Measurements from ENCODE around the gene SLX4IP. TPM values are rescaled to one million over a fixed set of nuclear protein-coding genes. Genes with fewer than 3 reads are reported as not detected.

Gene SLX4IP
- total and polyA plus RNA-seq, 2 of the 13 experiments (the other 11 are each of a cell fraction or from before 2014, with no cell fraction given): 3.6 to 7.3 TPM

DNA sequence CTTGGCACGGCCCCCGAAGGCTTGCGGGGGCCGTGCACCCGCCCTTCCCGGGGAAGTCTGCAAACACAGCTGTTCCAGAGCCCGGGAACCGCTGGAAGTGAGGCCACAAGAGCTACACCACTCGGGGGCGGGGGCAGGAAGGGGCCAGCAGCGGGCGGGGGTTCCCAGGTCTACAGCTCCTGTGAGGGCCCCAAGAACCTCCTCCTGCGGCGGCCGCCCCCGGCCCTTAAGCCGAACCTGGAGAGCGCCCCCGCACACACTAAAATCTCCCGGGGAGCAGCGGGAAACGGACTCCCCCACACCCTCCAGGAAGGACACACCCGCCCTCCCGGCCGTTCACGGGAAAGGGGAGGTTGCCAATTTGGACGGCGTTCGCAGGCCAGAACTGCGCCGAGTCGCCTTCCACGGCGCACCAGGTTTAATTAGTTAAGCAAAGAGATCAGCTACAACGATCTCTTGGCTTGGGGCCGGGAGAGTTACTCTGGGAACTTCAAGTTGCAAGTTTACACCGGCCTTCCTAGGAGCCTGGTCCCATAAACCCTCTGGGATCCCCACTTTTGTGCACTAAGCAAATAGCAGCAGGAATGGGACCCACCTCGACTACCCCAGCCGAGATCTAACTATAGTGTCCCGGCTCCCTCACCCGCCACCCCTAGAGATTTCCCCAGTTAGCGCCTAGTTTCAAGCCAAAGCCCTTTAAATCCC, 237.0 kb downstream of the SLX4IP start (continued):
- TF ChIP-seq MED13 (CRISPR knock-in tag; IDR thresholded peaks at IDR 0.05) (no peak; the same call in none of the 2 replicates), MYNN (CRISPR knock-in tag; IDR thresholded peaks at IDR 0.05; ENCODE audit: low read depth) (no peak), ZNF556 (CRISPR knock-in tag; IDR thresholded peaks at IDR 0.05; ENCODE audit: borderline replicate concordance) (no peak), ATF3 (CRISPR knock-in tag; IDR thresholded peaks at IDR 0.05) (no peak; the same call in 1 of the 2 replicates), ZNF160 (CRISPR knock-in tag; IDR thresholded peaks at IDR 0.05) (no peak), POLR2G (IDR thresholded peaks at IDR 0.05; ENCODE audit: low read depth, low read length) (no peak; the same call in 1 of the 2 replicates), ZNF746 (CRISPR knock-in tag; IDR thresholded peaks at IDR 0.05) (peak; percentile 36; the same call in 1 of the 2 replicates), ZNF235 (CRISPR knock-in tag; IDR thresholded peaks at IDR 0.05; ENCODE audit: borderline replicate concordance) (no peak), PRPF4 (IDR thresholded peaks at IDR 0.05; ENCODE audit: low read depth, low read length, poor library complexity, severe bottlenecking) (no peak), SSRP1 (CRISPR knock-in tag; IDR thresholded peaks at IDR 0.05) (no peak; the same call in 1 of the 2 replicates), KMT2A (CRISPR knock-in tag; IDR thresholded peaks at IDR 0.05) (no peak), ZKSCAN1 (IDR thresholded peaks at IDR 0.05; ENCODE audit: low read length) (no peak), NONO (IDR thresholded peaks at IDR 0.05) (no peak), NONO (CRISPR knock-in tag; conservative IDR thresholded peaks at IDR 0.05) (no peak), RFX1 (IDR thresholded peaks at IDR 0.05) (no peak), AGO1 (IDR thresholded peaks at IDR 0.05; ENCODE audit: low read depth, low read length, poor library complexity, severe bottlenecking) (peak; percentile 41), ETV5 (CRISPR knock-in tag; IDR thresholded peaks at IDR 0.05; ENCODE audit: borderline replicate concordance) (no peak; the same call in 1 of the 2 replicates), MATR3 (CRISPR knock-in tag; IDR thresholded peaks at IDR 0.05) (no peak), ERF (CRISPR knock-in tag; IDR thresholded peaks at IDR 0.05) (no peak), RAD21 (CRISPR knock-in tag; IDR thresholded peaks at IDR 0.05) (no peak)
- TF ChIP-seq, protein P1, sequence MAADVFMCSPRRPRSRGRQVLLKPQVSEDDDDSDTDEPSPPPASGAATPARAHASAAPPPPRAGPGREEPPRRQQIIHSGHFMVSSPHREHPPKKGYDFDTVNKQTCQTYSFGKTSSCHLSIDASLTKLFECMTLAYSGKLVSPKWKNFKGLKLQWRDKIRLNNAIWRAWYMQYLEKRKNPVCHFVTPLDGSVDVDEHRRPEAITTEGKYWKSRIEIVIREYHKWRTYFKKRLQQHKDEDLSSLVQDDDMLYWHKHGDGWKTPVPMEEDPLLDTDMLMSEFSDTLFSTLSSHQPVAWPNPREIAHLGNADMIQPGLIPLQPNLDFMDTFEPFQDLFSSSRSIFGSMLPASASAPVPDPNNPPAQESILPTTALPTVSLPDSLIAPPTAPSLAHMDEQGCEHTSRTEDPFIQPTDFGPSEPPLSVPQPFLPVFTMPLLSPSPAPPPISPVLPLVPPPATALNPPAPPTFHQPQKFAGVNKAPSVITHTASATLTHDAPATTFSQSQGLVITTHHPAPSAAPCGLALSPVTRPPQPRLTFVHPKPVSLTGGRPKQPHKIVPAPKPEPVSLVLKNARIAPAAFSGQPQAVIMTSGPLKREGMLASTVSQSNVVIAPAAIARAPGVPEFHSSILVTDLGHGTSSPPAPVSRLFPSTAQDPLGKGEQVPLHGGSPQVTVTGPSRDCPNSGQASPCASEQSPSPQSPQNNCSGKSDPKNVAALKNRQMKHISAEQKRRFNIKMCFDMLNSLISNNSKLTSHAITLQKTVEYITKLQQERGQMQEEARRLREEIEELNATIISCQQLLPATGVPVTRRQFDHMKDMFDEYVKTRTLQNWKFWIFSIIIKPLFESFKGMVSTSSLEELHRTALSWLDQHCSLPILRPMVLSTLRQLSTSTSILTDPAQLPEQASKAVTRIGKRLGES (CRISPR knock-in tag; IDR thresholded peaks at IDR 0.05; ENCODE audit: borderline replicate concordance): no peak
- TF ChIP-seq, protein P2, sequence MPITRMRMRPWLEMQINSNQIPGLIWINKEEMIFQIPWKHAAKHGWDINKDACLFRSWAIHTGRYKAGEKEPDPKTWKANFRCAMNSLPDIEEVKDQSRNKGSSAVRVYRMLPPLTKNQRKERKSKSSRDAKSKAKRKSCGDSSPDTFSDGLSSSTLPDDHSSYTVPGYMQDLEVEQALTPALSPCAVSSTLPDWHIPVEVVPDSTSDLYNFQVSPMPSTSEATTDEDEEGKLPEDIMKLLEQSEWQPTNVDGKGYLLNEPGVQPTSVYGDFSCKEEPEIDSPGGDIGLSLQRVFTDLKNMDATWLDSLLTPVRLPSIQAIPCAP (CRISPR knock-in tag; IDR thresholded peaks at IDR 0.05; ENCODE audit: low read depth): no peak
- TF ChIP-seq, protein P3, sequence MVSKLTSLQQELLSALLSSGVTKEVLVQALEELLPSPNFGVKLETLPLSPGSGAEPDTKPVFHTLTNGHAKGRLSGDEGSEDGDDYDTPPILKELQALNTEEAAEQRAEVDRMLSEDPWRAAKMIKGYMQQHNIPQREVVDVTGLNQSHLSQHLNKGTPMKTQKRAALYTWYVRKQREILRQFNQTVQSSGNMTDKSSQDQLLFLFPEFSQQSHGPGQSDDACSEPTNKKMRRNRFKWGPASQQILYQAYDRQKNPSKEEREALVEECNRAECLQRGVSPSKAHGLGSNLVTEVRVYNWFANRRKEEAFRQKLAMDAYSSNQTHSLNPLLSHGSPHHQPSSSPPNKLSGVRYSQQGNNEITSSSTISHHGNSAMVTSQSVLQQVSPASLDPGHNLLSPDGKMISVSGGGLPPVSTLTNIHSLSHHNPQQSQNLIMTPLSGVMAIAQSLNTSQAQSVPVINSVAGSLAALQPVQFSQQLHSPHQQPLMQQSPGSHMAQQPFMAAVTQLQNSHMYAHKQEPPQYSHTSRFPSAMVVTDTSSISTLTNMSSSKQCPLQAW (CRISPR knock-in tag; IDR thresholded peaks at IDR 0.05): no peak; the same call in 1 of the 2 replicates
- TF ChIP-seq, protein P4, sequence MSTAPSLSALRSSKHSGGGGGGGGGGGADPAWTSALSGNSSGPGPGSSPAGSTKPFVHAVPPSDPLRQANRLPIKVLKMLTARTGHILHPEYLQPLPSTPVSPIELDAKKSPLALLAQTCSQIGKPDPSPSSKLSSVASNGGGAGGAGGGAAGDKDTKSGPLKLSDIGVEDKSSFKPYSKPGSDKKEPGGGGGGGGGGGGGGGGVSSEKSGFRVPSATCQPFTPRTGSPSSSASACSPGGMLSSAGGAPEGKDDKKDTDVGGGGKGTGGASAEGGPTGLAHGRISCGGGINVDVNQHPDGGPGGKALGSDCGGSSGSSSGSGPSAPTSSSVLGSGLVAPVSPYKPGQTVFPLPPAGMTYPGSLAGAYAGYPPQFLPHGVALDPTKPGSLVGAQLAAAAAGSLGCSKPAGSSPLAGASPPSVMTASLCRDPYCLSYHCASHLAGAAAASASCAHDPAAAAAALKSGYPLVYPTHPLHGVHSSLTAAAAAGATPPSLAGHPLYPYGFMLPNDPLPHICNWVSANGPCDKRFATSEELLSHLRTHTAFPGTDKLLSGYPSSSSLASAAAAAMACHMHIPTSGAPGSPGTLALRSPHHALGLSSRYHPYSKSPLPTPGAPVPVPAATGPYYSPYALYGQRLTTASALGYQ (CRISPR knock-in tag; IDR thresholded peaks at IDR 0.05): no peak
